H9 (cell line): ENCODE results near the gene GOT1. TPM values are rescaled to one million over a fixed set of nuclear protein-coding genes. Genes with fewer than 3 reads are reported as not detected.

Experiments used
- DNase-seq: peaks from one replicate; pipeline ENCODE4 v3.0.0-alpha.2; 2017
- H2AFZ ChIP-seq: one replicate; pipeline ENCODE4 v1.6.1; 2013; ENCODE audit warnings: mild to moderate bottlenecking, low read length, control low read depth, moderate library complexity
- H2AK5ac ChIP-seq: 2 replicates; pipeline ENCODE4 v1.6.1; 2013; ENCODE audit warnings: low read length, control low read depth, mixed read lengths; ENCODE audit not compliant: insufficient read length
- H2BK120ac ChIP-seq: one replicate; pipeline ENCODE4 v1.6.1; 2013; ENCODE audit warnings: low read depth, mild to moderate bottlenecking, low read length, control low read depth, inconsistent platforms; ENCODE audit not compliant: poor library complexity, severe bottlenecking
- H2BK12ac ChIP-seq: 2 replicates; pipeline ENCODE4 v1.6.1; 2013; ENCODE audit warnings: low read length, control low read depth, mixed read lengths, low read depth; ENCODE audit not compliant: insufficient read length
- H2BK15ac ChIP-seq: 2 replicates; pipeline ENCODE4 v1.6.1; 2013; ENCODE audit warnings: low read depth, low read length, control low read depth
- H2BK20ac ChIP-seq: one replicate; pipeline ENCODE4 v1.6.1; 2013; ENCODE audit warnings: low read depth, mild to moderate bottlenecking, low read length, control low read depth, inconsistent platforms; ENCODE audit not compliant: poor library complexity, severe bottlenecking
- H2BK5ac ChIP-seq: 2 replicates; pipeline ENCODE4 v1.6.1; 2013; ENCODE audit warnings: low read length, control low read depth, mixed read lengths; ENCODE audit not compliant: insufficient read length
- H3K14ac ChIP-seq: 2 replicates; pipeline ENCODE4 v1.6.1; 2013; ENCODE audit warnings: low read length, control low read depth; ENCODE audit not compliant: insufficient read depth
- H3K18ac ChIP-seq: 2 replicates; pipeline ENCODE4 v1.6.1; 2013; ENCODE audit warnings: low read depth, mild to moderate bottlenecking, mixed read lengths, low read length, control low read depth; ENCODE audit not compliant: insufficient read length
- H3K23ac ChIP-seq: 2 replicates; pipeline ENCODE4 v1.6.1; 2013; ENCODE audit warnings: low read length, control low read depth, mixed read lengths, low read depth; ENCODE audit not compliant: insufficient read length
- H3K23me2 ChIP-seq: 2 replicates; pipeline ENCODE4 v1.6.1; 2013; ENCODE audit warnings: low read depth, mild to moderate bottlenecking, mixed read lengths, low read length, control low read depth; ENCODE audit not compliant: insufficient read length, poor library complexity, severe bottlenecking
- H3K27ac ChIP-seq: 2 replicates; pipeline ENCODE4 v1.5.1; 2013; ENCODE audit warnings: low read length, control low read depth, mixed read lengths, low read depth; ENCODE audit not compliant: insufficient read length
- H3K27me3 ChIP-seq: 2 replicates; pipeline ENCODE4 v1.6.1; 2013; ENCODE audit warnings: low read length, control low read depth, inconsistent platforms; ENCODE audit not compliant: insufficient read depth
- H3K4ac ChIP-seq: 2 replicates; pipeline ENCODE4 v1.6.1; 2013; ENCODE audit warnings: low read depth, mild to moderate bottlenecking, control low read depth, inconsistent platforms, low read length, moderate library complexity
- H3K4me1 ChIP-seq: 2 replicates; pipeline ENCODE4 v1.6.1; 2013; ENCODE audit warnings: low read length, control low read depth, inconsistent platforms; ENCODE audit not compliant: insufficient read depth
- H3K4me2 ChIP-seq: 2 replicates; pipeline ENCODE4 v1.6.1; 2013; ENCODE audit warnings: low read length, control low read depth, mixed read lengths; ENCODE audit not compliant: insufficient read length, insufficient read depth
- H3K56ac ChIP-seq: 2 replicates; pipeline ENCODE4 v1.6.1; 2013; ENCODE audit warnings: low read depth, mild to moderate bottlenecking, mixed read lengths, low read length, control low read depth; ENCODE audit not compliant: insufficient read length
- H3K79me1 ChIP-seq: 2 replicates; pipeline ENCODE4 v1.6.1; 2013; ENCODE audit warnings: low read depth, mild to moderate bottlenecking, moderate library complexity, low read length, control low read depth, inconsistent platforms; ENCODE audit not compliant: insufficient read depth, poor library complexity, severe bottlenecking
- H3K79me2 ChIP-seq: 2 replicates; pipeline ENCODE4 v1.6.1; 2013; ENCODE audit warnings: low read length, control low read depth, inconsistent platforms; ENCODE audit not compliant: insufficient read depth
- H3K9ac ChIP-seq: 2 replicates; pipeline ENCODE4 v1.6.1; 2013; ENCODE audit warnings: low read length, control low read depth, mixed read lengths; ENCODE audit not compliant: insufficient read length; ENCODE audit errors: extremely low read depth
- H3K9me3 ChIP-seq: one replicate; pipeline ENCODE4 v1.6.1; 2013; ENCODE audit warnings: low read depth, low read length, inconsistent platforms; ENCODE audit not compliant: control insufficient read depth
- H3T11ph ChIP-seq: one replicate; pipeline ENCODE4 v1.6.1; 2013; ENCODE audit warnings: mild to moderate bottlenecking, low read length, control low read depth, inconsistent platforms
- H4K20me1 ChIP-seq: one replicate; pipeline ENCODE4 v1.6.1; 2013; ENCODE audit not compliant: control insufficient read depth, insufficient read length, insufficient read depth
- H4K5ac ChIP-seq: 2 replicates; pipeline ENCODE4 v1.6.1; 2013; ENCODE audit warnings: low read depth, mild to moderate bottlenecking, mixed read lengths, low read length, control low read depth; ENCODE audit not compliant: insufficient read length
- H4K8ac ChIP-seq: replicated peaks from 2 replicates; pipeline ENCODE4 v1.6.1; 2013; ENCODE audit warnings: low read length, control low read depth, mixed read lengths, low read depth; ENCODE audit not compliant: insufficient read length
- H4K91ac ChIP-seq: 2 replicates; pipeline ENCODE4 v1.6.1; 2013; ENCODE audit warnings: low read depth, mild to moderate bottlenecking, moderate library complexity, mixed read lengths, low read length, control low read depth; ENCODE audit not compliant: insufficient read length
- H3K27ac Mint-ChIP-seq, 3 experiments: 2 replicates in 2 of 3; 3 replicates in 1 of 3; pipeline ENCODE4 v1.8.0; 2020 to 2021; ENCODE audit warnings: mixed read lengths in 3 of 3, mild to moderate bottlenecking in 1 of 3, moderate library complexity in 1 of 3
- H3K27me3 Mint-ChIP-seq: 2 replicates; pipeline ENCODE4 v1.8.0; 2021; ENCODE audit warnings: low read depth, mild to moderate bottlenecking, moderate library complexity, mixed read lengths
- H3K36me3 Mint-ChIP-seq, 3 experiments: 2 replicates in 2 of 3; 3 replicates in 1 of 3; pipeline ENCODE4 v1.8.0; 2020 to 2021; ENCODE audit warnings: low read depth in 3 of 3, mixed read lengths in 3 of 3; ENCODE audit not compliant: insufficient read depth in 1 of 3
- H3K4me1 Mint-ChIP-seq, 2 experiments: 2 replicates each; pipeline ENCODE4 v1.8.0; 2020; ENCODE audit warnings: mixed read lengths in 2 of 2
- H3K4me3 Mint-ChIP-seq, 2 experiments: 2 replicates in 1 of 2; 3 replicates in 1 of 2; pipeline ENCODE4 v1.8.0; 2020 to 2021; ENCODE audit warnings: mild to moderate bottlenecking in 2 of 2, mixed read lengths in 2 of 2, moderate library complexity in 1 of 2
- H3K9me3 Mint-ChIP-seq, 2 experiments: 2 replicates in 1 of 2; 3 replicates in 1 of 2; pipeline ENCODE4 v1.8.0; 2020; ENCODE audit warnings: mild to moderate bottlenecking in 2 of 2, mixed read lengths in 2 of 2, moderate library complexity in 1 of 2
- CTCF ChIP-seq: fragments of 200-600 bp; sonication (generic); conservative IDR thresholded peaks from 3 replicates; pipeline ENCODE4 v1.8.0; 2021; ENCODE audit warnings: antibody characterized with exemption, mild to moderate bottlenecking
- WGBS: extraction: QIAGEN DNeasy Blood & Tissue Kit; methylation state at CpG from one replicate; pipeline ENCODE4 v1.1.7; 2013; ENCODE audit warnings: missing lambda C conversion rate, low lambda C conversion rate, mixed read lengths; ENCODE audit not compliant: insufficient read length; ENCODE audit errors: extremely low coverage; 5-methylcytosine and 5-hydroxymethylcytosine counted together
- total RNA-seq: library from RNA; stranded (reverse); gene quantifications from 2 replicates; pipeline ENCODE4 v1.2.1, GENCODE V29; 2021

The GOT1 gene
- total RNA-seq, 1 experiment from 2014 or later: 43.3 TPM

- WGBS: no CpG with 5 or more reads among the region's 4 CpGs
- no peak overlapping the region for H2BK5ac ChIP-seq
- no peak overlapping the region for H3K9ac ChIP-seq
- Mint-ChIP-seq H3K27me3 (peaks cover 41% of the 10 kb centered on the region), H3K27ac (peak overlapping the region in 1 of 3 experiments; percentile 48; a peak in 1 of 7 replicates), H3K4me1 (peaks cover 6% of the 10 kb centered on the region in 2 experiments), H3K9me3 (no peaks in the 10 kb centered on the region), H3K36me3 (no peaks in the 10 kb centered on the region), H3K4me3 (no peak overlapping the region)
- no peaks in the 10 kb centered on the region for H3K27me3 ChIP-seq
- no peak overlapping the region for H2AK5ac ChIP-seq
- H2AFZ ChIP-seq: no peak overlapping the region
- no peak overlapping the region for H2BK20ac ChIP-seq
- H3K56ac ChIP-seq: no peak overlapping the region
- H3K27ac ChIP-seq: no peak overlapping the region
- H4K5ac ChIP-seq: no peak overlapping the region
- no peaks in the 10 kb centered on the region; the same call in 1 of the 2 replicates for H3K4me1 ChIP-seq
- DNase-seq: no peak
- no peak overlapping the region for H2BK15ac ChIP-seq
- no peak overlapping the region for H4K8ac ChIP-seq
- H4K91ac ChIP-seq: no peak overlapping the region
- no peak overlapping the region for H3K4ac ChIP-seq
- H3K79me2 ChIP-seq: no peaks in the 10 kb centered on the region
- no peak overlapping the region for H3K4me2 ChIP-seq
- no peaks in the 10 kb centered on the region for H3K23me2 ChIP-seq
- no peak overlapping the region for H2BK120ac ChIP-seq
- no peak overlapping the region for H2BK12ac ChIP-seq
- no peak overlapping the region for H3T11ph ChIP-seq
- no peak for TF ChIP-seq CTCF
- no peaks in the 10 kb centered on the region for H3K9me3 ChIP-seq
- no peaks in the 10 kb centered on the region for H4K20me1 ChIP-seq
- H3K14ac ChIP-seq: no peak overlapping the region
- H3K18ac ChIP-seq: no peak overlapping the region
- H3K23ac ChIP-seq: no peak overlapping the region
- no peaks in the 10 kb centered on the region for H3K79me1 ChIP-seq
These were observed 66.3 kb downstream of the GOT1 start for GRCh38 chr10:99364125-99364524.
